DMS79 treated with DMSO at 0.1 percent for 48 hours (cell line): ENCODE measurements around the gene CACNA1C.

Experiments used
- DNase-seq: peaks from one replicate; lab custom pipeline; 2025; lab: John Stamatoyannopoulos, UW

The CACNA1C gene

DNA sequence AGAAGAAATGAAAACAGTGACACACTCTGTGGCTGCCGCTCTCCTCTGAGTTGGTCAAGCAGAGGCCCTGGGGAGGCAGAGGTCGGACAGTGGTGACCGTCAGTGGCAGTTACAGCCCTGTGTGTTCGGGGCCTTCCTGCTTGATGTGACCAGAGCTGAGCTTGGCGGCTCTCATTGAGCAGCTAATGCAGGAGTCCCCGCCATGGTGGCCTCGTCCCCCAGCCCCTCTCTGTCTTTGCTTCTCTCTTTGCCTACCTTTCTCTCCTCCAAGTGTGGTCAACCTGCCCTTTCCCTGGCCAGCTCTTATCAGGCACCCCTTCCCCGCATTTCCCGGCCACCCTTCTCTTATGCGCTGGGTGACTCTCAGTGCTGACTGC lies 362.8 kb downstream of the CACNA1C start:
- DNase-seq = no peak

DNA sequence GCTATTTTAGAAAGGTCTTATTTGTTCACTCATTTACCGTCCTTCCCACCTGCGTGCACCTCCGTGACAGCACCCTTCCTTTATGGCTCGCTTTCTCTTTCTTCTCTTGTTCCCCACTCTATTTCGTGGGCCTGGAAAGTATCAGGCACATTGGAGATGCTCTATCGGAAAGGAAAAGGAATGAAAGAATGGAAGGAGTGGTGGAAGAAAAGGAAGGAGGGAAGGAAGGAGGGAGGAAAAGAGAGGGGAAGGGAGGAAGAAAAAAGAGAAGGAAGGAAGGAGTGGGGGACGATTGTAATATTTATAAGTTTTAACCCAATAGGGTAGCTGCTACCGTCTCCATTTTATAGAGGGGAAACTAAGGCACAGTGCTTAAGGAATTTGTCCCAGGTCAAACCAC lies 363.4 kb downstream of the CACNA1C start:
- DNase-seq = no peak

DNA sequence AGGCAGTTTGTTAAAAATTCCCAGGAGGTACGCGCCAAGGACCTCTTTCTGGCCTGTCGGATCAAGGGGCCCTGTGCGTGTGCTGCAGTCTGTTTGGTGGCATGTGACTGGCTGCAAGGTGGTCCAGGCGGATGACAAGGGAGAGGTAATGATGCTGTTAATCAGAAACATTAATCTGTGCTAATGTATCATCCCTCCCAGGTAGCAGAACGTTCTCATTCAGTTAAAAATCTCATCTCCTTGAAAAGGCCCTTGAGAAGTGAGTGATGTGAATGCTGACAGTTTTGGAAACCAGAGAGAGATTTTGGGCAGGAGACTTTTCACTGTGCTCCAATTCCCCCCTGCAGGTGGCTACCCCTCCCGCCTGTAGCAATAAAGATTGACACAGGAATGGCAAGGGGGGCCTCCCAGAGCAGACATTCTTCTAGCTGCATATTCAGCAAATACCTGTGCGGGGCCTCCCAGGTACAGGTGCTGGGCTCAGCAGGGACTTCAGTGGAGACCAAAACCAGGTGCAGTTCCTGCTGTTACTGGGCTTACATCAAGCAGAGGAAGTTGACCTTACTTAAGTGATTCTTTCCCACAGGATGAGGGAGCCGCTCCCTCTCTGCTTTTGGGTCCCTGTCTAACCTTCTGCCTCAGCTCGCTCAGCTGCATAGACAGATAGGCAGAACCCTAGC lies 364.8 kb downstream of the CACNA1C start:
- DNase-seq = no peak

DNA sequence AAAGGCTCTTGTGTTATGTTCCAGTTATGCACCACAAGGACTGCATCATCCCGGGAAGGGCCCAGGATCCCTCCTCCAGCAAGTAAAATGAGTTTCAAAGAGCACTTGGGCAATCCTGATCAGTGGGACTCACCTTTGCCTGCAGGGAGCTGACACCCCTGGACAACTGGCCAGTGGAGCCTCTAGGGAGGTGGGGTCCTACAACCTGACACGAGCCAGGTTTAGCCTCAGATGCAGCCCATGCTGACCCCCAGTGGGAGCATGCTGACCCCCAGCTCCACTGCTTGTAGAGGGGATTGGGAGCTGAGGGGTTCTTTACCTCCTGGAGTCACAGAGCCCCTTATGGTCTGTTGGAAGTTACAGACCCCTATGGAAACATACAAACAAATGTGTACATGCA lies 365.8 kb downstream of the CACNA1C start:
- DNase-seq = no peak

DNA sequence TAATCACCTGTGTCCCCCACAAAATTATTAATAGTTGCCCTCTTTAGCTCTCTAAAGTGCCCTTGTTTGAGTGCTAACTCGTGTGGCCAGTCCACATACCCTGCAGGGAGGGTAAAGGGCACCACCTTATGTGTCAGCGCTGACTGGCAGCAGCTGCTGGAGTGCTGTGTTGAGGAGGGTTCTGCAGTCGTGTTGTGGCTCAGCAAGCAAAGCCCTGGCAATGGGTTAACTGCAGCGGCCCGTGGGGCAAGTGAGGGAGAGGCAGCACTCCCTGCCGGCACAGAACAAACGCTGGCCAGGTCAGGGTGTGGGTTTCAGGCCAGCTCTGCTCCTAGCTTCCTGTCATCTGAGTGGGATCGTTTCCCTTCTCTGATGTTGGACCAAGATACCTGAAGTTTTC lies 369.8 kb downstream of the CACNA1C start:
- DNase-seq = no peak

DNA sequence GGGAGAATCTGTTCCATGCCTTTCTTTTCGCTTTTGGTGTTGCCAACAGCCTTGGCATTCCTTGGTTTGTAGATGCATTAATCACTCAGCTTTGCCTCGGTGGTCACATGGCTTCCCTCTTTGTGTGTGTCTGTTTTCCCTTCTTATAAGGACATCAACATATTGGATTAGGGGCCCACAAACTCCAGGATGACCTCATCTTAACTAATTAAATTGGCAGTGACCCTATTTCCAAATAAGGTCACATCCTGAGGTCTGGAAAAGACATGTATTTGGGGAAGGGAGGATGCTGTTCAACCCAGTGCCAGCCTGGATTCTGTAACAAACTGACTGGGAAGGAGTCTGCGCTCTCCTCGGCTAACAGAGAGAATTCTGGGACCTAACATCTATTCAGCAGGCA lies 376.2 kb downstream of the CACNA1C start:
- no peak for DNase-seq

DNA sequence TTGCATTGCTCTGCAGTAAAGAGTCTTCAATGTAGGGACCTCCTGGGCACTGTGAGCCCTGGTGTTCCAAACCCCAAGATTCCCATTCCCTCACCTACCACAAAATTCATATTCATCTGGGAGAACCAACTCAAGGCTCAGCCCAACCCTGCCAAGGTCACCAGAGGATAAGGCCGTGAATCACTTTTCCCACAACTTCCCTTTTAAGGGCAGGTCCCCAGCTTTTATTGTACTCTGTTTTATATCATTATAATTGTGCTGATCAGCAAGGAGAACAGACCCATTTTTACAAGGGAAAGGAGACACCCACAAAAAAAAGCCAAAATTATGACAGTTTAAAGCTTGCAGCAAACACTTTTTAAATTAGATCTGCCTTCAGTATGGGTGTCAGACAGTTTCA lies 379.0 kb downstream of the CACNA1C start:
- DNase-seq = no peak

DNA sequence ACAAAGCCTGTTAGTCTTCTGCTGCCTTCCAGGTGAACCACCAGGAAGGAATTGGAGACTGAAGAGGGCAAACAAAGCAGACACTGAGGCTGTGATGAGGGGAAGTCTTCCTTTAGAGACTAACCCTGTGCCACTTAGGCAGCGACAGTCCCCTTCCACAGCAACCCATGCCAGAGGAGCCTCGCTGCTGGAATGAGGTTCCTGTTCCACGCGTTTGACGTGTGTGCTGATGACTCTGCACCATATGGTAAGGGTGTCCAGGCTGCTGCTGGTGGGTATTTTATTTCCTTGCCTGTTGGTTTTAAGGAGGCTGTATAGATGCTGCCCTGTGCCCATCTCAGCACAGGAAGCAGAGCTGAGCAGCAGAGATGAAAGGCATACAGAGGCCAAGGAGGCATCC lies 380.1 kb downstream of the CACNA1C start:
- no peak for DNase-seq

DNA sequence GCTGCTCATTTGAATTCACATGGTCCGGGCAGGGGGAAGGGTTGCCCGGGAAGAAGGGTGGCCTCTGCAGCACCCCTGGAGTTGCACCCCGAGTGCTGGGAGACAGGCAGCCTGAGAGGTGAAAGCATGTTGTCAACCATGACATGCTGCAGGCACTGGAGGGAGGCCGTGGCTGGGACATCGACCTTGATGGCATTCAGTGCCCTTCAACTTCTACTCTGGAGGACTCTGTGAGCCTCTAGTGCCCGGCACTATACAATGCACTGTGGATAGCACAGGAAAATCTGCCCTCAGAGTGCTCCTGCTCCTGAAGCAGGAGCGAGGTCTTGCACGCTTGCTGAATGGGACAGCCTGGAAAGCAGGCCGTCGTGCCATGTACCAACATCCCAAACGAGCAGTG lies 382.7 kb downstream of the CACNA1C start:
- no peak for DNase-seq

DNA sequence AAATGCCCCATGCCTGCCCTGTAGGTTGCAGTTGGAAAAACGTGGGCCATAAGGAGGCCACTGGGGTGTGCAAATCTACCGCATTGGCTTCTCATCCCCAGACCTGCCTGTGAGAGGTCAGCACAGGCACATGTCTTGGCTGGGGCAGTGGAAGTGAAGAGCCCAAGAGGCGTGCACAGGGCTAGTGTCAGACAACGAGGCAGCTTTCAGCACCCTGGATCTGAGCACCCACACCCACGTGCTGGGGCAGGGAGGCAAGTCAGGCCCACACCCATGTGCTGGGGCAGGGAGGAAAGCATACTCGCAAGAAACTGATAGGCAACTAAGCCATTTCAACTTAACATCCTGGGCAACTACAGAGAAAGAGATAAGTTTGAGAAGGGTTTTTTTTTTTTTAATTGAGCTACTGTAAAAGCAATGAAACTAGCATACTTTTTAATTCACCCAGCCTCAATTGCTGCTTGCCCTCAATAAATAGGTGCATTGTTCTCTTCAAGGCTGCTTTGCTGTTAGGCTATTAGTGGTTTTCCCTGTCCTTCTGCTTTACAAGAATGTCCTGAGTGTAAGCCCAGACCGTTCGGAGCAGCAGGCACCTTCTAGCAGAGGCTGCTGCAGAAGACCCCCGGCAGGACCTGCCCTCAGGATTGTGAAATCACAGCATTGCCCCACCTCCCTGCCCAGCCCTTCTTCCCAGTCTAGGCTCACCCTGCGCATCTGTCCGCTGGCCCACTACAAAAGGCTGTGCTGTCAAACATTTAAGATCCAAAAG lies 386.7 kb downstream of the CACNA1C start:
- DNase-seq = no peak

DNA sequence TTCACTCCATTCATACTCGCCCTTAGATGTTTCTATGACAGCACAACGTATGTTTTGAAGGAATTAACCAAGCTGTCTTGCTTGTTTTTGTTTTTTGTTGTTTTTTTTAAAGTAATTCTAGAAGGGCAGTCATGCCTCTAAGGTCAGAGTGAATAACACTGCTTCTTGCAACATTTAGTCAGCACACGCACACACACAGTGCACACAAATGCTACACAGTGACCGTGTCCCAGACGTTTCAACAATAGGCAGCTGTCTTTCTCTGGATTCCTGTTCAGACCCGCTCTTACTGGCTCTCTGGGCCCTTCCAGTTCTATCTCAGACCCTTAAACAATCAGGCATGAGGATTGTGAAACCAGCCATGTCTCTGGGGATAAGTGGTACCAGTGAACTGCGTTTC lies 391.0 kb downstream of the CACNA1C start:
- DNase-seq = no peak

DNA sequence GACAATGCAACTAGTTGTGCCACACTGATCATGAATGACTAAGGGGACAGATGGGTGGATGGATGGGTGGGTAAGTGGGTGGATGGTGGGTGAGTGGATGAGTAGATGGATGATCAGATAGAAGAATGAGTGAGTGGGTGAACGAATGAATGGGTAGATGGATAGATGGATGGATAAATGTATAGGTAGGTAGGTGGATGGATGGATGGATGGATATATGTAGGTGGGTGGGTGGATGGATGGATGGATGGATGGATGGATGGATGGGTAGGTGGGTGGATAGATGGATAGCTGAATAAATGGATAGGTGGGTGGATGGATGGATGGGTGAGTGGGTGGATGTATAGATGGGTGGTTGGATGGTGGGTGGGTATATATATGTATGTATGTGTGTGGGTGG lies 393.2 kb downstream of the CACNA1C start:
- no peak for DNase-seq

DNA sequence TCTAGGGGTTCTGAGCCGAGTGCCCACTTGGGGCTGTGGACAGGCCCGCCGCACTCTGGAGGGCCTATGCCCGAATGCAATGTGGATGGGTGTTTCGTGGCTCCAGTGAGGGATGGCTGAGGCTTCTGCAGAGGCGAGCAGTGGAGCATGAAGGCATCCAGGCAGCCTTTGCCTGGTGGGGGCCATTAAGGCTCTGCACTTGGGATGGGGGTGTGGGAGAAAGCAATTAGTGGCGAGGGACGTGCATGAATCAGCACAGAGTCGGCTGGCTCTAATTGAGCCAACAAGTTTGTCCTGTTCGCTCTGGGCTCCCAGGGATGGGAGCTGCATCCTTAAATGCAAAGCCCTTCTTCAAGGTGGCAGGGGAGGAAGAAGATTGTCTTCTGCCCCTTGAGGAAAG lies 395.1 kb downstream of the CACNA1C start:
- DNase-seq = peak; percentile 43

DNA sequence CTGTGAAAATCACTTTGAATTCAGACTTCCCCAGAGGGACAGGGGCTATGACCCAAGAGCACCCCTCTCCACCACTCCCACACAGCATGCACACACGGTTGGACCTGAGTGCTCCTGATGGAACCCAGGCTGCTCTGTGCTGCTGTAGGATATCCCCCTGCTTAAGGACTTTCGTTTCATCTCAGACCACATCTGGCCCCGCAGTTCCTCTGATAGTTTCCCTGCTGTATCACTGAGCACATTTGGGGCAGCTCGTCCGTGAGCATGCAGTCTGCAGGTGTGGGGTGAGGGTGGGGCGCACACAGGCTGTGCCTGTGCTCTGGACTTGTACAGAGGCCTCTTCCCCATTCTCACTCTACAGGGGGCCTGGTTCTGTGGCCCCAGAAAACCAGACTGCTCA lies 396.8 kb downstream of the CACNA1C start:
- DNase-seq = no peak

DNA sequence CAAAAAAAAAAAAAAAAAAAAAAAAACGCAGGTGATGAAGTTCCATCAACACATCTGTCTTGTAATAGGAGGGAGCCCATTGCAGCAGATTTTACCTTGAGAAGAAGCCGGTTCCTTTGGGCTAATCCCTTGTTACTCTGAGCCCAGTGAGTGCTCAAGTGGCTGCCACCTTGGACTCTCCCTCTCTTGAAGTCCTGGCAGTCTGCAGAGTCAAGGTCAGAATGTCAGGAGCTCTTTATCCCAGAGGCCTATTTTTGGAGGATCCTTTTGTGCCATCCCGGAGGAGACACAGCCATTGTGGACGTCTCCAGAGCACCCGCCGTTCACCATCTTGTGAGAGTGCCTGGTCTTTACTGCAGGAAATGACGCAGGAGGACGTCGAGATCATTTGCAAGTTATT lies 397.8 kb downstream of the CACNA1C start:
- no peak for DNase-seq

DNA sequence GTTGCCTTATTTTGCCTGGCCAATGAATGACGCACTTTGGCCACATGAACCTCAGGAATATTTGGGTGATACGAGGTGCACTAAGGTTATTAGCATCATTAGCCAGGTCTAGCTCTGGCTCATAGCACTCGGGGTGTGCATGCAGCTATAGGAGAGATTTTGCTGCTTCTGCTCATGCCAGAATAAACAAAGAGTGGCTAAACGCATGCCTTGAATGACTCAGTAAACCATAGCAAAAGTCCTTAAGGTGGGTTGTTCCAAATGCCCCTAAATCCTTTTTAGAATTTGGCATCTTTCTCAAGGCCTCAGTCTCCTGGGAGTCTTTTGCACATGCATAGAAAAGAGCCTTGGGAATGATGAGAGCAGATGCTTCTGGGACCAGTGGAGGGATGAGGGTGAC lies 398.2 kb downstream of the CACNA1C start:
- DNase-seq = no peak

DNA sequence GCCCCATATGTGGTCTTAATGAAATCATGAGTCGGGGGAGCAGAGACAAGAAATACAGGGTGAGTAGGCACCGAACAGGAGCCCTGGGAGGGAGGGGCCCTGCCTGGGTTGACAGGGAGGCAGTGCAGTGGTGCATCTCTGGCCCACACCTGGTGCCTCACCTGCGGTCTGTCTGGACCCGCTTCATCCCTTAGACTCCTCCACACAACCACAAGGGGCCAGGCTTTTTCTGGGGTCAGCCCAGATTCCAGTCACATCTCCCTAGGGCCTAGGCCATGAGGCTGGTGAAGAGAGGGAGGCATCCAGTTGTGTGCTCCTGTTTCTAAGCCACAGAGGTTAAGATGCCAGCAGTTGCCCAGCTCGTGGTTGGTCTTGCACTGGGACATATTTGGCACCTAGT lies 398.7 kb downstream of the CACNA1C start:
- DNase-seq = no peak

DNA sequence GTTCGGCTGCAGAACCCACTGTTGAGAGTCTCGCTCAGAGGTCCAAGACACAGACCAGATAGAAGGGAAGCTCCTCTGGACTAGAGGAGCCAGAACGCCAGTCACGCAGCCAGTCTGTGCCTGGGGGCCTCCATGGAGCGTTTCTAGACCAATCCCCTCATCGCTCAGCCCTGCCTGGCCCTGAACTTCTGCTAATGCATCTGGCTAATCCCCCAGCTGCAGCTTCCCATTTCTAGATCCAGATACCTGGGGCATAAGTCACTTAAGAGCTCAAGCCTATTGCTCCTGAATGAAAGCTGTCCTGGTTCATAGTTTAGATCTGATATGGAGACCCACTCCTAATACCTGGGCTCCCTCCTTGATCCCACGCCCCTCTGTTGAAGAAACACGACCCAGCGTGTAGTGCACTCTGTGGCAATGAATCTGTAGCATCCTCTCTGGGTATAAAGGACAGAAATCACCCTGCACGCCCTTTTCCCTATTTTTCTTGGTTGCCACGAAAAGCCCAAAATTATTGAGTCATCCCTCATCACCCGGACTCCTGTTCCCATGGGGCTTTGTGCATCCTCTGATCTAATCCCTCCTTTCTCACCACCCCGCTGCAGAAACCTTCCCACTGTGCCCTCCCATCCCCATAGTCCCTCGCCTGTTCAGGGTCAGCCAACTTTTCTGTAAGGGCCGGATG lies 400.4 kb downstream of the CACNA1C start:
- DNase-seq = no peak

DNA sequence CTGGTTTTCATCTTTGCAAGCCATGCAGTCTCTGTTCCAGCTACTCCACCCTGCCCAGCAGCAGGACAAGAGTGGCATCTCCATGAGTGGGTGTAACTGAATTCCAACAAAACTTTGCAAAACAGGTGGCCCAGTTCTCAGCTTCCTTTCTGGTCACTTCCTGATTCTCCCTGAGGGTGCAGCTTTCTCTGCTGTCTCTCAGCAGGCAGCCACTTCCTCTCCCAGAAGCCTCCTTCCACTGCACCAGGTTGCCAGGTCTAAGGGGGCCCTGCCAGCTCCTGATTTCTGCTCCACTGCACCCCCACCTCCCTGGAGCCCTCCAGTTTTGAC lies 400.9 kb downstream of the CACNA1C start:
- no peak for DNase-seq

DNA sequence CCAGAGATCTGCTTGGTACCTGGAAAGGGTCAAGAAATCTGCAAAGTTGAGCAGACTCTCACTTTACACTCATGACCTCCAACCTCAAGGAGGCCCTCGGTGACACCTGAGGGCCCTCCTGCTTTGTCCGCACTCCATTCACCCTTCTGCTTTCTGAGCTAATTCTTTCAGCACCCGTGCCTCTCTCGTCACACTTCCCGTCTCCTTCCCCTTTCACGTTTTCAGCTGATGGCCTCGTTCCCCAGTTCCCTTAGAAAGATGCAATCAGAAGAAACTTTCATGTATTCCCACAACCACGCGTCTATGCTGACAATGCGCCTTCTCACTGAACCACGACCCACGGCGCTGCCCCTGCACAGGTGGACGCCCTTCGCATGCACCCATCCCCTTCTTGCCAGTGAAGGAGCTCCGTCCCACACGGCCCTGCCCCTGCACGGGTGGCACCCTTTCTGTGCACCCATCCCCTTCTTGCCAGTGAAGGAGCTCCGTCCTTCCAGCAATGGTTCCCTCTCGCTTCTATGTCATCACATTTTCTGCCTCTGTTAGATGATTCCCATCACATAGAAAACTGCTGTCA lies 401.9 kb downstream of the CACNA1C start:
- no peak for DNase-seq

DNA sequence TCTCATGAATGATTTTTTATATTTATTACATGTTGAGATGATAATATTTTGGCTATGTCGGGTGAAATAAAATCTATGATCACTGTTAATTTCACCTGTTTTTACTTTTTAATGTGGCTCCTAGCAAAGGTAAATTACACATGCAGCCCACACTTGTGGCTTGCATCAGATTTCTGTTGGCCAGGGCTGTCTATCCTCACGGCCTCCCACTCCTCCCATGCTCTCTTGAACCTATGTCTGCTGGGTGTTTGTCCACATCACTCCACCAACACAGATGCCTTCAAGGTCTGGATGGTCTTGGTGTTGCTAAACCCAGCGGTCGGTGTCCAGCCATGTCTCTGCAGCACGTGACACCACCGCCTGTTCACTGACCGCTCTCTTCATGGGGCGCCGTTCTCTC lies 402.6 kb downstream of the CACNA1C start:
- no peak for DNase-seq

DNA sequence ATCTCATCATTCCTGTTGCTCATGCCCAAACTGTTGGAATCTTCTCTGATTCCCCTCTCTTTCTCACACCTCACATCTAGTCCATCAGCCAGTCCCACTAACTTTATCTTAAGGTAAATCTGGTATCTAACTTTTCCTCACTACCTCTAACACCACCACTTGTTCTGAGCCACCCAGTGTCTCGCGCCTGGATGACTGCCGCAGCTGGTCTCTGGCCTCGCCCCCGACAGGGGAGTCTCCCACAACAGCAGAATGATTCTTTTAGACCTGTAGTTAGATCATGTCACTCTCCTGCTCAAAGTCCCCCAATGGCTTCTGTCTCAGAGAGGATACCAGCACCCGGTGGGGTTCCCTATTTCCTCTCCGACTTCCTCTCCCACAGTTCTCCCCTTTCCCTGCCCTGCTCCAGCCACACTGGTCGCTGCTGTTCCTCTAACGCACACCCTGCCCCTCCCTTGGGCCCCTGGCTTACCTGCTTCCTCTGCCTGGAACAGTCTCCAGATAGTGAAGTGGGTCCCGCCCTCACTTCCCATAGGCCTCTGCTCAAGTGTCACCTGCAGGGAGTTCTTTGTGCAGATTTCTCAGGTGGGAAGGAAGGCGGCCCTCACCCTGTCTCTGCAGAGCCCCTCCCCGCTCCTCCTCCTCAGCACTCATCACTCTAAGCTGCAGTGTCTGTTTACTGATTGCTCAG lies 403.5 kb downstream of the CACNA1C start:
- DNase-seq = no peak

DNA sequence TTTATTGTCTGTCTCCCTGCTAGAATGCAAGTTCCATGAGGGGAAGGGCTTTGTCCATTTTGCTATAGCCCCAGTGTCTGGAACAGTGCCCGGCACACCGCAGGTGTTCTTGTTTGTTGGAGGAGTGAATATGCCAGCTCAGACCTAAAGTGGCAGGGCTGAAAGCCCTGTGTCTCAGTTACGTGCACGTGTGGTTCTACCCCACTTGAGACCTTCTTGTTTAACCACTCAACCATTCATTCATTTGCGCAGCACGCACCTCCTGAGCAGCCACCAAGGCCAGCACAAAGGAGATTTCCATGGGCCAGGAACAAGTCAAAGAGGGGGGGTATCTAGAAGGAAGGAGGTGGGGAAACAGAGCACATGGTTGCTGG lies 404.0 kb downstream of the CACNA1C start:
- peak; percentile 97 for DNase-seq
